B cell (primary cell): ENCODE data around the gene VAMP8. TPM values are rescaled to one million over a fixed set of nuclear protein-coding genes. Genes with fewer than 3 reads are reported as not detected.
A peak's percentile ranks its signal among the peaks of the same experiment; 100 is the strongest.

ENCODE experiments used
- ATAC-seq: fragments of 200-7000 bp; cut with Tn5 transposase; one replicate; pipeline ENCODE4 v1.10.0; 2021; ENCODE audit warnings: low read depth, mild to moderate bottlenecking, moderate number of reproducible peaks, moderate library complexity
- CTCF ChIA-PET: fragments of 350-600 bp; sonication (Branson Sonifier 250); formaldehyde crosslinking; loops from one replicate; lab custom pipeline; 2021; ENCODE audit warnings: antibody characterized with exemption, inconsistent platforms; lab: Charles Lee
- POLR2A ChIA-PET: fragments of 350-600 bp; sonication (Branson Sonifier 250); formaldehyde crosslinking; loops from one replicate; lab custom pipeline; 2021; ENCODE audit warnings: antibody characterized with exemption; lab: Charles Lee
- DNase-seq: peaks from one replicate; pipeline ENCODE4 v3.0.0; 2013
- H2AFZ ChIP-seq: 2 replicates; pipeline ENCODE4 v1.6.1; 2012; ENCODE audit warnings: mild to moderate bottlenecking, low read depth, low read length; ENCODE audit not compliant: insufficient read depth, poor library complexity, severe bottlenecking
- H3K27ac ChIP-seq, 2 donors: 1 replicate in 1 of 2; 2 replicates in 1 of 2; pipeline ENCODE4 v1.5.1; 2012 to 2013; ENCODE audit warnings: low read length in 2 of 2, mild to moderate bottlenecking in 2 of 2, moderate library complexity in 1 of 2
- H3K27me3 ChIP-seq, 4 experiments: fragments of 200-600 bp in 1 of 4; sonication (generic) in 1 of 4; replicated peaks in 1 of 4; 1 replicate in 2 of 4; 2 replicates in 2 of 4; pipeline versions ENCODE4 v1.6.1 to v1.7.0; 2013 to 2016; ENCODE audit warnings: low read length in 3 of 4, mild to moderate bottlenecking in 2 of 4, mixed read lengths in 1 of 4, moderate library complexity in 1 of 4; ENCODE audit not compliant: insufficient read depth in 4 of 4, control insufficient read depth in 3 of 4; ENCODE audit errors: control extremely low read depth in 1 of 4
- H3K36me3 ChIP-seq, 2 experiments: replicated peaks in 1 of 2; 1 replicate in 1 of 2; 2 replicates in 1 of 2; pipeline versions ENCODE4 v1.6.1 to v1.7.1; 2013; ENCODE audit warnings: low read length in 1 of 2; ENCODE audit not compliant: insufficient read depth in 2 of 2, control insufficient read depth in 1 of 2; ENCODE audit errors: control extremely low read depth in 1 of 2, extremely low read depth in 1 of 2
- H3K4me1 ChIP-seq, 2 donors: fragments of 200-600 bp in 1 of 2; sonication (generic) in 1 of 2; 1 replicate in 1 of 2; 2 replicates in 1 of 2; pipeline versions ENCODE4 v1.5.1 to v1.6.1; 2013 to 2017; ENCODE audit warnings: low read length in 2 of 2; ENCODE audit not compliant: control insufficient read depth in 2 of 2, insufficient read depth in 2 of 2
- H3K4me2 ChIP-seq: replicated peaks from 2 replicates; pipeline ENCODE3; 2012; ENCODE audit warnings: mild to moderate bottlenecking, low read depth, low read length; ENCODE audit not compliant: poor library complexity, severe bottlenecking
- H3K4me3 ChIP-seq, 5 experiments: fragments of 200-600 bp in 1 of 5; sonication (generic) in 1 of 5; 1 replicate in 3 of 5; 2 replicates in 2 of 5; pipeline versions ENCODE4 v1.5.1 to v1.7.0; 2011 to 2016; ENCODE audit warnings: low read length in 4 of 5, mild to moderate bottlenecking in 4 of 5, low read depth in 2 of 5, control low read depth in 1 of 5, moderate library complexity in 1 of 5; ENCODE audit not compliant: insufficient read depth in 1 of 5; ENCODE audit errors: control extremely low read depth in 1 of 5, extremely low read depth in 1 of 5
- H3K79me2 ChIP-seq: fragments of 200-600 bp; sonication (generic); one replicate; pipeline ENCODE4 v1.6.0; 2016; ENCODE audit warnings: low read length; ENCODE audit not compliant: control insufficient read depth, insufficient read depth
- H3K9ac ChIP-seq: fragments of 200-600 bp; sonication (generic); 2 replicates; pipeline ENCODE4 v1.6.1; 2017; ENCODE audit warnings: mild to moderate bottlenecking, low read length, moderate library complexity
- H3K9me3 ChIP-seq, 3 donors: one replicate each; pipeline versions ENCODE4 v1.6.1 to v1.7.1; 2013; ENCODE audit warnings: low read length in 2 of 3; ENCODE audit not compliant: control insufficient read depth in 2 of 3, insufficient read depth in 1 of 3; ENCODE audit errors: control extremely low read depth in 1 of 3
- H4K20me1 ChIP-seq: 2 replicates; pipeline ENCODE4 v1.6.0; 2012; ENCODE audit warnings: mild to moderate bottlenecking, low read length; ENCODE audit not compliant: insufficient read depth, control insufficient read depth, poor library complexity, severe bottlenecking
- H3K27ac Mint-ChIP-seq: one replicate; pipeline ENCODE4 v1.8.0; 2021; ENCODE audit warnings: mixed read lengths
- H3K27me3 Mint-ChIP-seq: one replicate; pipeline ENCODE4 v1.8.0; 2021; ENCODE audit warnings: mixed read lengths
- H3K4me1 Mint-ChIP-seq: one replicate; pipeline ENCODE4 v1.8.0; 2021; ENCODE audit warnings: mixed read lengths
- H3K4me3 Mint-ChIP-seq: one replicate; pipeline ENCODE4 v1.8.0; 2021; ENCODE audit warnings: mixed read lengths
- H3K9me3 Mint-ChIP-seq: one replicate; pipeline ENCODE4 v1.8.0; 2022; ENCODE audit warnings: mixed read lengths; ENCODE audit not compliant: insufficient read depth
- CTCF ChIP-seq: fragments of 200-600 bp; IDR thresholded peaks from one replicate; pipeline ENCODE4 v1.8.0; 2022; ENCODE audit warnings: antibody characterized with exemption, mild to moderate bottlenecking
- EZH2 ChIP-seq: IDR thresholded peaks from 2 replicates; pipeline ENCODE4 v1.6.1; 2012; ENCODE audit warnings: borderline replicate concordance, low read depth, mild to moderate bottlenecking, moderate library complexity, low read length; ENCODE audit not compliant: insufficient read depth, poor library complexity, severe bottlenecking
- WGBS: methylation state at CpG from one replicate; pipeline ENCODE4 v1.1.5; 2013; ENCODE audit warnings: missing lambda C conversion rate; ENCODE audit not compliant: insufficient coverage; 5-methylcytosine and 5-hydroxymethylcytosine counted together
- intact Hi-C: fragments of 100-400 bp; cut with micrococcal nuclease; formaldehyde crosslinking; loops from one replicate; pipeline ENCODE4 v1.10.0; 2022
- polyA plus RNA-seq: library from polyadenylated mRNA; depleted of rRNA; stranded (reverse); fragments of >200 nt; gene quantifications from 2 replicates; pipeline ENCODE4 v1.2.3, GENCODE V29; 2012
- total RNA-seq, 2 donors: library from RNA; stranded (reverse); fragments of 120-200 nt in 1 of 2; gene quantifications; 1 replicate in 1 of 2; 2 replicates in 1 of 2; pipeline versions ENCODE4 v1.2.3 to v1.2.4, GENCODE V29; 2013 to 2022

The VAMP8 gene
- total and polyA plus RNA-seq, 2 donors (not counting 1 experiment from before 2014, with no cell fraction given), result 68.7 to 73.8 TPM

GRCh38 chr2:85593023-85593422 lies 15.6 kb downstream of the VAMP8 start:
- Histone ChIP-seq H3K27ac (no peak overlapping the region), H3K36me3 (peaks cover 0 to 14% of the 10 kb centered on the region in 2 experiments), H3K4me3 (no peak overlapping the region), H4K20me1 (peaks cover 14% of the 10 kb centered on the region), H2AFZ (no peak overlapping the region), H3K4me1 (peaks cover 17 to 28% of the 10 kb centered on the region in 2 donors), H3K9me3 (no peaks in the 10 kb centered on the region), H3K4me2 (no peak overlapping the region), H3K79me2 (peaks cover 45% of the 10 kb centered on the region), H3K27me3 (no peaks in the 10 kb centered on the region), H3K9ac (no peak overlapping the region)
- no peaks in the 10 kb centered on the region for H3K27me3 Mint-ChIP-seq
- peaks cover 36% of the 10 kb centered on the region for H3K4me1 Mint-ChIP-seq
- no peaks in the 10 kb centered on the region for H3K9me3 Mint-ChIP-seq
- DNase-seq (no peak), ATAC-seq (no peak)
- H3K4me3 Mint-ChIP-seq, result no peak overlapping the region
- CTCF ChIA-PET, result no interaction called here
- H3K27ac Mint-ChIP-seq, result no peak overlapping the region
- POLR2A ChIA-PET, result no interaction called here
- intact Hi-C loops, result no loop called here
- TF ChIP-seq EZH2 (no peak), CTCF (no peak)
- WGBS, result 92% methylated on average over 3 of the region's 3 CpGs

GRCh38 chr2:85594715-85595300 lies 17.4 kb downstream of the VAMP8 start:
- peak overlapping the region; percentile 65 to 93 (median 86) for H3K4me3 ChIP-seq
- H3K4me3 Mint-ChIP-seq, result peak overlapping the region; percentile 92
- CTCF ChIA-PET, result interaction anchor here (1.0 to 4.5 kb wide), 6 partner anchors 10 to 203 kb away, joined by 3 to 21 read pairs (median 4); partner anchors contain the start of gene VAMP5
- H3K79me2 ChIP-seq, result peaks cover 45% of the 10 kb centered on the region
- no peaks in the 10 kb centered on the region for H3K9me3 ChIP-seq
- peaks cover 14% of the 10 kb centered on the region for H4K20me1 ChIP-seq
- H3K27ac Mint-ChIP-seq, result peak overlapping the region; percentile 95
- peak overlapping the region; percentile 87 for H2AFZ ChIP-seq
- peak overlapping the region; percentile 83 for H3K4me2 ChIP-seq
- H3K4me1 Mint-ChIP-seq, result peaks cover 29% of the 10 kb centered on the region
- intact Hi-C loops, result loop anchor here (1.0 to 2.0 kb wide), 4 partner anchors 17 to 177 kb away; partner anchors contain the start of genes C2orf68, GGCX and SH2D6
- DNase-seq, result no peak
- POLR2A ChIA-PET, result interaction anchor here (0.5 to 2.9 kb wide), 14 partner anchors 10 to 282 kb away, joined by 3 to 13 read pairs (median 4); partner anchors contain the start of genes C2orf68, MAT2A, SH2D6 and VAMP5
- 30% methylated on average over 9 of the region's 13 CpGs for WGBS
- no peaks in the 10 kb centered on the region for H3K9me3 Mint-ChIP-seq
- peaks cover 17 to 23% of the 10 kb centered on the region in 2 donors for H3K4me1 ChIP-seq
- no peaks in the 10 kb centered on the region for H3K27me3 Mint-ChIP-seq
- peak overlapping the region; percentile 97 for H3K9ac ChIP-seq
- no peak for ATAC-seq
- H3K36me3 ChIP-seq, result peaks cover 0 to 28% of the 10 kb centered on the region in 2 experiments
- H3K27ac ChIP-seq, result peak overlapping the region; percentile 76 to 81
- no peaks in the 10 kb centered on the region for H3K27me3 ChIP-seq
- TF ChIP-seq EZH2 (no peak), CTCF (no peak)
